GM12878 (cell line): Measurements from ENCODE around the gene LDB3. TPM values are rescaled to one million over a fixed set of nuclear protein-coding genes. Genes with fewer than 3 reads are reported as not detected.
A peak's percentile ranks its signal among the peaks of the same experiment; 100 is the strongest.

Experiments
- ATAC-seq: fragments of 200-7000 bp; cut with Tn5 transposase; 3 replicates; pipeline ENCODE4 v1.9.1; 2020; ENCODE audit warnings: mild to moderate bottlenecking, moderate library complexity
- BruUV-seq: library from RNA; stranded (reverse); fragments of 400-500 nt; replicated peaks from 2 replicates; lab custom pipeline; 2021; lab: Mats Ljungman, UMichigan
- CTCF ChIA-PET: fragments of 300-600 bp; sonication (Branson Sonifier 250); formaldehyde crosslinking; extraction: SDS; loops from one replicate; lab custom pipeline; 2021; ENCODE audit warnings: inconsistent platforms; lab: Yijun Ruan, JAX
- POLR2A ChIA-PET: fragments of 350-600 bp; formaldehyde crosslinking; extraction: SDS; loops from one replicate; lab custom pipeline; 2021; ENCODE audit warnings: inconsistent platforms; lab: Charles Lee
- RAD21 ChIA-PET: fragments of 300-600 bp; sonication (Branson Sonifier 250); formaldehyde crosslinking; loops from one replicate; lab custom pipeline; 2023; ENCODE audit warnings: antibody characterized with exemption; ENCODE audit not compliant: unreplicated experiment; lab: Charles Lee
- SMC1A ChIA-PET: fragments of 300-600 bp; sonication (Branson Sonifier 250); formaldehyde crosslinking; loops from one replicate; lab custom pipeline; 2023; ENCODE audit not compliant: unreplicated experiment, uncharacterized antibody; lab: Charles Lee
- DNase-seq: peaks from one replicate; pipeline ENCODE4 v3.0.0-alpha.2; 2011; ENCODE audit warnings: low read depth, low spot score
- FAIRE-seq: peaks from 3 replicates; lab custom pipeline; 2011; peaks lifted over from hg19 to GRCh38; lab: Jason Lieb, UNC
- H2AFZ ChIP-seq: 2 replicates; pipeline ENCODE4 v1.6.0; 2011; ENCODE audit warnings: low read depth, low read length, control low read depth; ENCODE audit not compliant: control insufficient read depth
- H3K27ac ChIP-seq: 2 replicates; pipeline ENCODE4 v1.5.1; 2011; ENCODE audit warnings: control low read depth; ENCODE audit not compliant: control insufficient read depth, insufficient read depth
- H3K27me3 ChIP-seq, 2 experiments: replicated peaks in 1 of 2; 2 replicates each; pipeline versions ENCODE4 v1.6.0 to v1.6.1; 2011; ENCODE audit warnings: low read length in 1 of 2; ENCODE audit not compliant: control insufficient read depth in 2 of 2, insufficient read depth in 2 of 2
- H3K36me3 ChIP-seq, 2 experiments: 2 replicates each; pipeline ENCODE4 v1.5.1; 2011; ENCODE audit warnings: low read length in 1 of 2; ENCODE audit not compliant: control insufficient read depth in 2 of 2, insufficient read depth in 2 of 2
- H3K4me1 ChIP-seq: 2 replicates; pipeline ENCODE4 v1.6.1; 2011; ENCODE audit warnings: mild to moderate bottlenecking, low read length, moderate library complexity, mixed read lengths; ENCODE audit not compliant: control insufficient read depth, insufficient read depth
- H3K4me2 ChIP-seq: 2 replicates; pipeline ENCODE4 v1.6.0; 2011; ENCODE audit warnings: control low read depth; ENCODE audit not compliant: control insufficient read depth, insufficient read depth
- H3K4me3 ChIP-seq: fragments of 200-600 bp; sonication (generic); 2 replicates; pipeline ENCODE4 v1.5.1; 2016
- H3K79me2 ChIP-seq: 2 replicates; pipeline ENCODE4 v1.6.0; 2011; ENCODE audit warnings: low read length; ENCODE audit not compliant: control insufficient read depth, insufficient read depth
- H3K9ac ChIP-seq: 2 replicates; pipeline ENCODE4 v1.8.0; 2011; ENCODE audit warnings: low read length, control low read depth, mixed read lengths; ENCODE audit not compliant: control insufficient read depth, insufficient read depth
- H3K9me3 ChIP-seq: replicated peaks from 3 replicates; pipeline ENCODE4 v1.5.1; 2011; ENCODE audit warnings: mild to moderate bottlenecking, low read length; ENCODE audit not compliant: control insufficient read depth, insufficient read depth
- H4K20me1 ChIP-seq: 2 replicates; pipeline ENCODE4 v1.6.0; 2011; ENCODE audit not compliant: control insufficient read depth, insufficient read depth
- CBFB ChIP-seq: IDR thresholded peaks from 2 replicates; pipeline ENCODE4 v1.6.1; 2016; ENCODE audit warnings: antibody characterized with exemption, low read depth
- CEBPB ChIP-seq, 2 experiments: fragments of 150-350 bp in 1 of 2; IDR thresholded peaks; 2 replicates each; pipeline ENCODE4 v1.6.1; 2012 to 2014; ENCODE audit warnings: low read depth in 2 of 2, low read length in 2 of 2, borderline replicate concordance in 1 of 2, inconsistent platforms in 1 of 2
- CHD1 ChIP-seq: IDR thresholded peaks from 2 replicates; pipeline ENCODE4 v1.6.1; 2012; ENCODE audit warnings: low read depth, low read length, improper control_type of control experiment
- CHD4 ChIP-seq: fragments of 200-600 bp; sonication (generic); IDR thresholded peaks from 2 replicates; pipeline ENCODE4 v1.6.1; 2016; ENCODE audit warnings: mild to moderate bottlenecking
- EGR1 ChIP-seq, 2 experiments: IDR thresholded peaks; 1 replicate in 1 of 2; 2 replicates in 1 of 2; pipeline ENCODE4 v1.6.1; 2011 to 2012; ENCODE audit warnings: low read depth in 2 of 2, low read length in 2 of 2, borderline replicate concordance in 1 of 2, mild to moderate bottlenecking in 1 of 2, moderate library complexity in 1 of 2
- EZH2 ChIP-seq: IDR thresholded peaks from 2 replicates; pipeline ENCODE4 v1.6.1; 2012; ENCODE audit warnings: low read depth, mild to moderate bottlenecking, control low read depth, inconsistent platforms, low read length, borderline replicate concordance; ENCODE audit not compliant: control insufficient read depth
- HDGF ChIP-seq: fragments of 450-650 bp; IDR thresholded peaks from 2 replicates; pipeline ENCODE4 v1.6.1; 2016; ENCODE audit warnings: antibody characterized with exemption
- JUNB ChIP-seq: IDR thresholded peaks from 2 replicates; pipeline ENCODE4 v1.6.1; 2016; ENCODE audit warnings: antibody characterized with exemption, mild to moderate bottlenecking
- KLF5 ChIP-seq: fragments of 450-650 bp; IDR thresholded peaks from 2 replicates; pipeline ENCODE4 v1.6.1; 2014; ENCODE audit warnings: mild to moderate bottlenecking; ENCODE audit not compliant: partially characterized antibody
- MYC ChIP-seq: IDR thresholded peaks from 2 replicates; pipeline ENCODE4 v1.6.1; 2011; ENCODE audit warnings: mild to moderate bottlenecking, low read length, moderate library complexity, inconsistent platforms; ENCODE audit not compliant: insufficient read depth, insufficient replicate concordance, insufficient read length, severe bottlenecking
- PML ChIP-seq: IDR thresholded peaks from 2 replicates; pipeline ENCODE4 v1.6.1; 2012; ENCODE audit warnings: low read length, inconsistent platforms
- RAD21 ChIP-seq: IDR thresholded peaks from 2 replicates; pipeline ENCODE4 v1.6.1; 2011; ENCODE audit warnings: mild to moderate bottlenecking, low read depth, low read length, moderate library complexity; ENCODE audit not compliant: insufficient read depth
- RAD51 ChIP-seq: fragments of 450-650 bp; IDR thresholded peaks from 2 replicates; pipeline ENCODE4 v1.6.1; 2016; ENCODE audit warnings: moderate library complexity, mild to moderate bottlenecking, inconsistent platforms
- YBX1 ChIP-seq: fragments of 450-650 bp; IDR thresholded peaks from 2 replicates; pipeline ENCODE4 v1.6.1; 2016; ENCODE audit warnings: antibody characterized with exemption
- YY1 ChIP-seq: IDR thresholded peaks from 2 replicates; pipeline ENCODE4 v1.6.1; 2011; ENCODE audit warnings: low read depth, mild to moderate bottlenecking, low read length
- ZNF274 ChIP-seq: IDR thresholded peaks from one replicate; pipeline ENCODE4 v1.8.0; 2011; ENCODE audit not compliant: insufficient read length, insufficient read depth
- WGBS: methylation state at CpG from one replicate; pipeline ENCODE4 v1.1.6; 2016; ENCODE audit warnings: low lambda C conversion rate; ENCODE audit not compliant: insufficient replicate concordance, insufficient coverage; ENCODE audit errors: missing lambda C conversion rate; 5-methylcytosine and 5-hydroxymethylcytosine counted together
- in situ Hi-C: fragments of 300-500 bp; cut with MboI; formaldehyde crosslinking; loops from 9 replicates; pipeline ENCODE4 v1.14.3; 2018; ENCODE audit warnings: mixed read lengths
- intact Hi-C: fragments of 100-400 bp; cut with micrococcal nuclease; formaldehyde crosslinking; loops from one replicate; pipeline ENCODE4 v1.14.2; 2022; ENCODE audit not compliant: unreplicated experiment
- polyA plus RNA-seq, 11 experiments: library from polyadenylated mRNA; depleted of rRNA in 4 of 11; unstranded in 6 of 11; stranded (reverse) in 5 of 11; fragments of >200 nt; fragmentation: Nextera tagmentation in 4 of 11; fragmentation: Illumina TruSeq in 1 of 11; extraction: Ambion mirVana in 4 of 11; extraction: Trizol in 1 of 11; gene quantifications; 1 replicate in 1 of 11; 2 replicates in 10 of 11; pipeline versions ENCODE4 v1.2.1 to v1.2.3, GENCODE V29; 2011 to 2016; ENCODE audit warnings: inconsistent platforms in 2 of 11, missing spikeins in 2 of 11, low read depth in 1 of 11
- total RNA-seq, 4 experiments: library from RNA; depleted of rRNA in 3 of 4; stranded (reverse); fragments of >200 nt in 3 of 4; fragmentation: Illumina TruSeq in 1 of 4; extraction: Trizol in 1 of 4; gene quantifications; 2 replicates each; pipeline versions ENCODE4 v1.2.1 to v1.2.3, GENCODE V29; 2013 to 2021

LDB3 gene
- total and polyA plus RNA-seq, 10 of the 15 experiments (the other 5 are each of a cell fraction or from before 2014, with no cell fraction given), result 0.02 to 0.07 (median 0.04) TPM; not detected in 1

DNA sequence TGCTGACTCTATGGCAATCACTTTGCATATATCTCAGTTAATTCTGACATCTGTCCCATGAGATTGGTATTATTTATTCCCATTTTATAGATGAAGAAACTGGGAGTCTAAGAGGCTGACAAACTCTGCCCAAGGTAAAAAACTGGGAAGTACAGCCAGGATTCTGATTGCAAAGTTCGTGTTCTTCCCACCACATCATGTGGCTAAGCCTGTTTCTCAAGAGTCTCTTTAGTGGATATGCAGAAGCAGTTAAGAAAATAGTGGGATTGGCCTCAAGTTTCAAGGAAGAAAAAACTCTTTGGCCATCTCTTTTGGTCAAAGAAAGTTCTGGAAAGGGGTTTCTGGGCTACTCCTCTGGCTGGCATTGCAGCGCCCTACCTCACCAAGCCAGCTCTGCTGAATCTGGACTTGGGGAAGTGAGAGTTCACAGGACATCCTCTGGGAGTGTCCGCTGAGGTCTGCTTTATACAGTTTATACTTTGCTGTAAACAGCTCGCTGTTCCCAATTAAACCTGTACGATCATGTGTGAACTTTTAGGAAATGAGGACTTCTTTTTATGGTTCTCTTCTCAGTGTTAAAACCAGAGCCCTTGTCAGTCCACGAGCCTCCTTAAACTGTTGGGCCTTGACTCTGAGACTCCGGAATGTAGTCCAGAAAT, 75.9 kb downstream of the LDB3 start:
- Histone ChIP-seq H4K20me1 (no peaks in the 10 kb centered on the region), H3K4me2 (no peak overlapping the region), H3K9me3 (no peaks in the 10 kb centered on the region), H3K9ac (no peak overlapping the region), H3K27me3 (no peaks in the 10 kb centered on the region), H3K27ac (no peak overlapping the region), H3K4me3 (no peak overlapping the region), H3K36me3 (no peaks in the 10 kb centered on the region), H2AFZ (no peak overlapping the region), H3K79me2 (no peaks in the 10 kb centered on the region), H3K4me1 (no peaks in the 10 kb centered on the region)
- no TSS peak for BruUV-seq
- 47% methylated on average over 7 of the region's 7 CpGs for WGBS
- intact Hi-C loops (no loop called here), in situ Hi-C loops (no loop called here)
- CTCF ChIA-PET, result no interaction called here
- TF ChIP-seq YY1 (no peak), YBX1 (no peak), CHD1 (no peak), EZH2 (no peak), ZNF274 (no peak), CHD4 (no peak), KLF5 (no peak), PML (no peak), MYC (no peak), JUNB (no peak), EGR1 (IDR thresholded peaks at IDR 0.05; ENCODE audit: borderline replicate concordance in 1 of 2, low read depth in 2 of 2, low read length in 2 of 2) (no peak), RAD21 (no peak), HDGF (no peak), CBFB (no peak), CEBPB (IDR thresholded peaks at IDR 0.05; ENCODE audit: borderline replicate concordance in 1 of 2, low read depth in 2 of 2, low read length in 2 of 2) (no peak), RAD51 (no peak)
- peak; percentile 18 for FAIRE-seq
- ATAC-seq, result no peak
- no peak for DNase-seq
- RAD21 ChIA-PET, result no interaction called here
- POLR2A ChIA-PET, result no interaction called here
- SMC1A ChIA-PET, result interaction anchor here (1.4 kb wide), 1 partner anchor 9 kb away, joined by 5 read pairs; no protein-coding TSS in a partner anchor
